ENCODE results near the gene HS6ST2.

Gene HS6ST2

DNA sequence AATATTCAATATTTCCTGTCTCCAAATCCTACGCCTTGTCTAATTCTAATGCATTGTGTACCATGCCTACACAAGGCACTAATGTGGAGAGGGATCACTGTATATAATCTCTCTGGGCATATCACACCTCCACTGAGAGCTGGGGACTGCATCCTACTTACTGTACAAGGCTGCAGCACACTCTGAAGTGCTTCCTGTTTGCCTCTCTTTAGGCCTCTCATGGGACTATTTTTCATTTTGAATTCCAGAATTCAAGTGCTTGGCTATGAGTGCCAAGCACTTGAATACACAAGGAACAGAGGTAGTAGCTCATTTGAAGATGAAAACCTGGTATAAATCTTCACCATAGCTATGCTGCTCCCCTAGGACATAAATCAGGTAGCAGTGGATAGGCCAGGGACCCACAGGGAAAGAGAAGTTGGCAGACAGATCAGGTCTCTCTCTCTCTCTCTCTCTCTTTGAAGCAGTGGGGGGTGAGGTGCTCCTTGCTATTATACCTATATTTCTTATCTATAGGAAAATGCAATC lies 239.9 kb downstream of the HS6ST2 start:
- H3K4me3 ChIP-seq (replicated peaks; ENCODE audit: low read depth, low read length) = no peak overlapping the region
- no peak for DNase-seq (ENCODE audit: low read depth)
- TF ChIP-seq, protein P1, sequence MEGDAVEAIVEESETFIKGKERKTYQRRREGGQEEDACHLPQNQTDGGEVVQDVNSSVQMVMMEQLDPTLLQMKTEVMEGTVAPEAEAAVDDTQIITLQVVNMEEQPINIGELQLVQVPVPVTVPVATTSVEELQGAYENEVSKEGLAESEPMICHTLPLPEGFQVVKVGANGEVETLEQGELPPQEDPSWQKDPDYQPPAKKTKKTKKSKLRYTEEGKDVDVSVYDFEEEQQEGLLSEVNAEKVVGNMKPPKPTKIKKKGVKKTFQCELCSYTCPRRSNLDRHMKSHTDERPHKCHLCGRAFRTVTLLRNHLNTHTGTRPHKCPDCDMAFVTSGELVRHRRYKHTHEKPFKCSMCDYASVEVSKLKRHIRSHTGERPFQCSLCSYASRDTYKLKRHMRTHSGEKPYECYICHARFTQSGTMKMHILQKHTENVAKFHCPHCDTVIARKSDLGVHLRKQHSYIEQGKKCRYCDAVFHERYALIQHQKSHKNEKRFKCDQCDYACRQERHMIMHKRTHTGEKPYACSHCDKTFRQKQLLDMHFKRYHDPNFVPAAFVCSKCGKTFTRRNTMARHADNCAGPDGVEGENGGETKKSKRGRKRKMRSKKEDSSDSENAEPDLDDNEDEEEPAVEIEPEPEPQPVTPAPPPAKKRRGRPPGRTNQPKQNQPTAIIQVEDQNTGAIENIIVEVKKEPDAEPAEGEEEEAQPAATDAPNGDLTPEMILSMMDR (IDR thresholded peaks at IDR 0.05; ENCODE audit: low read length, missing control alignments) = no peak

DNA sequence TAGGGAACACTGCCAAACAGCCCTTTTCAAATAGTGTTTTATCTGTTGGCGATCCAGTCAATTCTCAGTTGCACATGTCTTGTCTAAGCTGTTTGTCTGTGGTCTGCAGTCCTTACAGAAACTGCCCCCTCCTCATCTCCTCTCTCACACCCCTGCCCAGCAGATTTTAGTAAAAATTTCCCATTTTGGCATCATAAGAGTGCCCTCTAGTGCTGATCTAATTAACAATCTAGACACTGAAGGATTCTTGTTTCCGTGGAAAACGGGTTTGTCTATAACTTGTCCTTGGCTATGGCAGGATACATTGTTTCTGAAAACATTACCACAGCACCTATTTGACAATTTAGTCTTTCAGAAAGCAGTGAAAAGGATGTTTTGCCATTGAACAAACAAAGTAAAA lies 242.4 kb downstream of the HS6ST2 start:
- H3K4me3 ChIP-seq (replicated peaks; ENCODE audit: low read depth, low read length) = no peak overlapping the region
- TF ChIP-seq, protein P1 (IDR thresholded peaks at IDR 0.05; ENCODE audit: low read length, missing control alignments) = peak; percentile 28
- DNase-seq (ENCODE audit: low read depth) = no peak

DNA sequence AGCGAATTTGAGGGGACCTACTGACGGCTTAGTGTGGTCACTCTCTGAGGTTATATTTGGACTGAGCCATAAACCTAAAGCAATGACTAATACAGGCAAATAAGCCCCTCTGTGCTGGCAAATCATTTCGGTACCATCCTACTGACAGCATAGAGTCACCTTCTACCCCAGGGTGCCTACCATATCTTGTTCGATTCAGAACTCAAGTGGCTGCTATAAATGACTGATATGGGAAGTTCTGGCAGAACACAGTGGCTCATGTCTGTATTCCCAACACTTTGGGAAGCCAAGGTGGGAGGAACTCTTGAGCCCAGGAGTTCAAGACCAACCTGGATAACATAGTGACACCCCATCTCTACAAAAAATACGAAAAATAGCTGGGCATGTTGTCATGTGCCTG lies 243.5 kb downstream of the HS6ST2 start:
- no peak overlapping the region for H3K4me3 ChIP-seq (replicated peaks; ENCODE audit: low read depth, low read length)
- TF ChIP-seq, protein P1 (IDR thresholded peaks at IDR 0.05; ENCODE audit: low read length, missing control alignments) = no peak
- DNase-seq (ENCODE audit: low read depth) = no peak

DNA sequence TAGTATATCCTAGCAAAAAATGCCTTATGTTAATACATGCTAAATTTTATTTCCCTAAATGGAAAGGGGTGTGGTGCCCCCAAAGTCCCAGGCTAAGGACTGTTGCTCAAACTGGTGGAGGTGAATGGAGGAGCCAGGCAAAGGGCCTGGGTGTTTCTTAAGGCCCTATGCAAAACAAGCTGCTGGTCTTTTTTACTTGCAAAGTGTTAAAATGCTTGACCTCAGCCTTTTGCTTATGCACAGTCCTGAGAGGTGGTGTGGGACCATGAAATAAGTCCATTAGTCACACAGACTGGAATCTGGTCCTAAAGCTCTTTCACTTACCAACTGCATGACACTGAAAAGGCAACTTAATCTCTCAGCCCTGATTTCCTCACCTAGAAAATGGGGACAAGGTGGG lies 246.1 kb downstream of the HS6ST2 start:
- DNase-seq (ENCODE audit: low read depth) = no peak
- TF ChIP-seq, protein P1 (IDR thresholded peaks at IDR 0.05; ENCODE audit: low read length, missing control alignments) = no peak
- H3K4me3 ChIP-seq (replicated peaks; ENCODE audit: low read depth, low read length) = no peak overlapping the region

DNA sequence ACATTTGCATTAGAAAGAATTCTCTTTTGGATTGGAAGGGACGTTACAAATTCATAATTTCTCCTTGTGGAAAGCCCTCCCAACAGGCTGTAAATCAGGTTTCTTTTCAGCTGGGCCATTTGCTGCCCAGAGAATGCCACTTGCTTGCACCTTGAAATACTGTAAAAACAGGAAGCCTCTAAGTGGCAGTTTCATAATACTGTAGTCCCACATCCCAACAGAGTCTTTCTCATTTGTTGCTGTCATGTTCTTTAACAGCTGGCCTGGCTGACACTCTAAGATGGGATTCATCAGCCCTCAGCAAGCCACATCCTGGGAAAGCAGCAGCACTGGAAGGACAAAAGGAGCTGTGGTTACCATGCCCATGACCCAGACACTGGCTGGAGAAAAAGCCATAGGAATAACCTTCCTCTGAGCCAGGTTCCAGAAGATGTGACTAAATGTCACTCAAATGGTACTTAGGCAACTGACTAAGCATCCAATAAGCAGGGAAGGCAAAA lies 247.7 kb downstream of the HS6ST2 start:
- no peak for DNase-seq (ENCODE audit: low read depth)
- H3K4me3 ChIP-seq (replicated peaks; ENCODE audit: low read depth, low read length) = no peak overlapping the region
- TF ChIP-seq, protein P1 (IDR thresholded peaks at IDR 0.05; ENCODE audit: low read length, missing control alignments) = no peak

DNA sequence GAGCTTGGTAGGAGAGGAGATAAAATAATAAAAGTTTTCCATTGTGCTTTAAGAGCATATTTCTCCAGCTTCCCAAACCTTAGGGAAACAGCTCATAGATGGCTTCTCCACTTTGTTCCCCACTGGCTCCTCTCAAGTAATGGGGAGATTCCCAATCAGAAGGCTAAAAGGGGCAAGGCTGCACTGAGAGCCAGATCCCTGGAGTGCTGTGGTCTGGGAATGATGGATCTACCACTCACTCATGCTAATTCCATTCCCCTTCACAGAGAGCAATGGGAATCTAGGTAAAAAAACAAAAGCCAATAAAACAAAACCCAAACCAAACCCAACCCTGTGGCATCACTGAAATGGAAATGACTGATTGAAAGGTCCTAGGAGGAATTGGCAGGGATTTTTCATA lies 249.9 kb downstream of the HS6ST2 start:
- TF ChIP-seq, protein P1 (IDR thresholded peaks at IDR 0.05; ENCODE audit: low read length, missing control alignments) = no peak
- no peak overlapping the region for H3K4me3 ChIP-seq (replicated peaks; ENCODE audit: low read depth, low read length)
- no peak for DNase-seq (ENCODE audit: low read depth)

DNA sequence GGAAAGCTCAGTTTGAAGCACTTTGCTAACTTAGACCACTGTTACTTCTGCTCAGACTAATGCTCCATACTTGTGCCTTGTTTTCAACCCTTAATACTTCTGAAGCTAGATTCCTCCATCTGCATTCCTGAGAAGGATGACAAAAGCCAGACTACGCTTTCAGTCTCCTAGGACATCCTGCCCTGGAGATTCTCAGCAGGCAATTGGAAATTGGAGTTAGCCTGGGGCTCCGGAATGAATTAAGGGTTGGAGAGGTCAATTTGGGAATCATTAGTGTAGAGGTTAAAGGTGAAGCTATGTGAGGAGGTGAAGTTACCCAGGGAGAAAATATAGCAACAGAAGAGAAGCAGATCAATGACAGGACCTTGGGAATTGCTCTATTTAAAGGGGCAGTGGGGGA lies 253.7 kb downstream of the HS6ST2 start:
- no peak overlapping the region for H3K4me3 ChIP-seq (replicated peaks; ENCODE audit: low read depth, low read length)
- TF ChIP-seq, protein P1 (IDR thresholded peaks at IDR 0.05; ENCODE audit: low read length, missing control alignments) = no peak
- no peak for DNase-seq (ENCODE audit: low read depth)
